ENCODE measurements around the gene FBH1. TPM values are rescaled to one million over a fixed set of nuclear protein-coding genes. Genes with fewer than 3 reads are reported as not detected.

The FBH1 gene
- total RNA-seq, 1 donor from 2014 or later = 37.7 TPM

- Mint-ChIP-seq H3K27ac (no peak overlapping the region), H3K9me3 (no peaks in the 10 kb centered on the region), H3K4me1 (peaks cover 27% of the 10 kb centered on the region), H3K4me3 (peak overlapping the region; percentile 46), H3K36me3 (peaks cover 30% of the 10 kb centered on the region), H3K27me3 (ENCODE audit: insufficient read depth, low read depth) (no peaks in the 10 kb centered on the region)
- TF ChIP-seq EZH2phosphoT487 (IDR thresholded peaks at IDR 0.05) = no peak
- TF ChIP-seq EZH2 (IDR thresholded peaks at IDR 0.05) = no peak
- TF ChIP-seq CTCF (IDR thresholded peaks at IDR 0.05) = no peak
- peaks cover 41% of the 10 kb centered on the region for H3K79me2 ChIP-seq (ENCODE audit: low read depth)
- peaks cover 11% of the 10 kb centered on the region for H3F3A ChIP-seq (ENCODE audit: low read depth)
- no peak for DNase-seq (ENCODE audit: low spot score)
- no peak overlapping the region for H3K4me2 ChIP-seq
- H3K4me3 ChIP-seq = no peak overlapping the region
- peaks cover 42% of the 10 kb centered on the region for H4K20me1 ChIP-seq (ENCODE audit: low read depth)
- H2AFZ ChIP-seq (replicated peaks) = no peak overlapping the region
- no peaks in the 10 kb centered on the region for H3K9me3 ChIP-seq (ENCODE audit: low read depth)
- no peak overlapping the region for H3K27ac ChIP-seq
- H3K9ac ChIP-seq = no peak overlapping the region
- no peaks in the 10 kb centered on the region for H3K27me3 ChIP-seq
- peaks cover 21% of the 10 kb centered on the region for H3K36me3 ChIP-seq
- H3K4me1 ChIP-seq = peaks cover 17% of the 10 kb centered on the region
Observed at GRCh38 chr10:5887029-5887428, 3.0 kb upstream of the FBH1 start.

GRCh38 chr10:5887641-5888040, 2.4 kb upstream of the FBH1 start:
- Histone ChIP-seq H3K27ac (no peak overlapping the region), H3K4me3 (peak overlapping the region; percentile 80), H4K20me1 (ENCODE audit: low read depth) (peaks cover 48% of the 10 kb centered on the region), H3K79me2 (ENCODE audit: low read depth) (peaks cover 47% of the 10 kb centered on the region), H3K27me3 (no peaks in the 10 kb centered on the region), H3F3A (ENCODE audit: low read depth) (peaks cover 11% of the 10 kb centered on the region), H3K4me1 (peaks cover 17% of the 10 kb centered on the region), H3K9ac (no peak overlapping the region), H3K36me3 (peaks cover 15% of the 10 kb centered on the region), H3K4me2 (peak overlapping the region; percentile 89), H2AFZ (replicated peaks) (no peak overlapping the region), H3K9me3 (ENCODE audit: low read depth) (no peaks in the 10 kb centered on the region)
- peaks cover 31% of the 10 kb centered on the region for H3K4me1 Mint-ChIP-seq
- peaks cover 27% of the 10 kb centered on the region for H3K36me3 Mint-ChIP-seq
- no peak for DNase-seq (ENCODE audit: low spot score)
- TF ChIP-seq EZH2 (IDR thresholded peaks at IDR 0.05) (no peak), EZH2phosphoT487 (IDR thresholded peaks at IDR 0.05) (no peak), CTCF (IDR thresholded peaks at IDR 0.05) (no peak)
- H3K27me3 Mint-ChIP-seq (ENCODE audit: insufficient read depth, low read depth) = no peaks in the 10 kb centered on the region
- H3K4me3 Mint-ChIP-seq = peak overlapping the region; percentile 98
- no peaks in the 10 kb centered on the region for H3K9me3 Mint-ChIP-seq
- H3K27ac Mint-ChIP-seq = no peak overlapping the region

- Histone ChIP-seq H2AFZ (replicated peaks) (no peak overlapping the region), H3K27ac (no peak overlapping the region)
- TF ChIP-seq EZH2phosphoT487 (IDR thresholded peaks at IDR 0.05) = no peak
- TF ChIP-seq EZH2 (IDR thresholded peaks at IDR 0.05) = no peak
- no peak for TF ChIP-seq CTCF (IDR thresholded peaks at IDR 0.05)
Observed at GRCh38 chr10:5888351-5888750, 1.7 kb upstream of the FBH1 start.

More at GRCh38 chr10:5888351-5888750, 1.7 kb upstream of the FBH1 start:
- Histone ChIP-seq H3K9me3 (ENCODE audit: low read depth) (no peaks in the 10 kb centered on the region), H3K79me2 (ENCODE audit: low read depth) (peaks cover 54% of the 10 kb centered on the region), H3K36me3 (peaks cover 15% of the 10 kb centered on the region), H3K9ac (peak overlapping the region; percentile 38), H3F3A (ENCODE audit: low read depth) (peaks cover 11% of the 10 kb centered on the region), H3K4me3 (peak overlapping the region; percentile 80), H3K27me3 (no peaks in the 10 kb centered on the region), H3K4me2 (peak overlapping the region; percentile 89), H3K4me1 (peaks cover 17% of the 10 kb centered on the region), H4K20me1 (ENCODE audit: low read depth) (peaks cover 53% of the 10 kb centered on the region)
- Mint-ChIP-seq H3K36me3 (peaks cover 23% of the 10 kb centered on the region), H3K27me3 (ENCODE audit: insufficient read depth, low read depth) (no peaks in the 10 kb centered on the region), H3K4me3 (peak overlapping the region; percentile 98), H3K4me1 (peaks cover 31% of the 10 kb centered on the region), H3K9me3 (no peaks in the 10 kb centered on the region), H3K27ac (peak overlapping the region; percentile 92)
- DNase-seq (ENCODE audit: low spot score) = no peak

Measured in neural progenitor cell (in vitro differentiated cells).